HepG2 (cell line): ENCODE measurements around the gene ASPHD1. TPM values are rescaled to one million over a fixed set of nuclear protein-coding genes. Genes with fewer than 3 reads are reported as not detected.

Experiments
- HNRNPK ChIP-seq: fragments of 200-400 bp; formaldehyde crosslinking; IDR thresholded peaks from 2 replicates; pipeline ENCODE4 v1.6.1; 2018; ENCODE audit warnings: low read length, low read depth, moderate library complexity, mild to moderate bottlenecking; ENCODE audit not compliant: poor library complexity, severe bottlenecking
- MIXL1 ChIP-seq: IDR thresholded peaks from 2 replicates; pipeline ENCODE4 v1.6.1; 2016
- MTA1 ChIP-seq: sonication (generic); formaldehyde crosslinking; IDR thresholded peaks from 2 replicates; pipeline ENCODE4 v1.4.0; 2020; ENCODE audit warnings: missing genetic modification reagents, mild to moderate bottlenecking, borderline replicate concordance
- PHF21A ChIP-seq: sonication (generic); formaldehyde crosslinking; IDR thresholded peaks from 2 replicates; pipeline ENCODE4 v1.5.0; 2020; ENCODE audit warnings: mild to moderate bottlenecking, missing genetic modification reagents
- PHF8 ChIP-seq: sonication (generic); formaldehyde crosslinking; IDR thresholded peaks from 2 replicates; pipeline ENCODE4 v1.5.0; 2020; ENCODE audit warnings: missing genetic modification reagents
- SMAD3 ChIP-seq: sonication (generic); formaldehyde crosslinking; IDR thresholded peaks from 2 replicates; pipeline ENCODE4 v1.4.0; 2020; ENCODE audit warnings: missing genetic modification reagents
- SNRNP70 ChIP-seq: fragments of 200-400 bp; formaldehyde crosslinking; IDR thresholded peaks from 2 replicates; pipeline ENCODE4 v1.6.1; 2017; ENCODE audit warnings: mild to moderate bottlenecking, low read depth, low read length, moderate library complexity
- SP2 ChIP-seq: sonication (generic); formaldehyde crosslinking; IDR thresholded peaks from 2 replicates; pipeline ENCODE4 v1.5.1; 2020; ENCODE audit warnings: mild to moderate bottlenecking, missing genetic modification reagents
- U2AF1 ChIP-seq: fragments of 200-400 bp; formaldehyde crosslinking; optimal IDR thresholded peaks from 2 replicates; pipeline ENCODE3; 2017; ENCODE audit warnings: mild to moderate bottlenecking, low read depth, low read length
- ZNF235 ChIP-seq: sonication (generic); formaldehyde crosslinking; IDR thresholded peaks from 2 replicates; pipeline ENCODE4 v1.8.1; 2023; ENCODE audit warnings: mild to moderate bottlenecking, missing genetic modification reagents, borderline replicate concordance
- ZNF432 ChIP-seq: sonication (generic); formaldehyde crosslinking; IDR thresholded peaks from 2 replicates; pipeline ENCODE4 v1.5.0; 2020; ENCODE audit warnings: missing genetic modification reagents, mild to moderate bottlenecking, borderline replicate concordance
- ZNF614 ChIP-seq: IDR thresholded peaks from 2 replicates; pipeline ENCODE4 v1.6.1; 2018; ENCODE audit warnings: missing biosample characterization, missing genetic modification reagents, inconsistent platforms, borderline replicate concordance
- ZNF780A ChIP-seq: sonication (generic); formaldehyde crosslinking; IDR thresholded peaks from 2 replicates; pipeline ENCODE4 v1.8.0; 2022; ENCODE audit warnings: mild to moderate bottlenecking, missing genetic modification reagents, moderate library complexity
- polyA plus RNA-seq, 8 experiments: library from polyadenylated mRNA; depleted of rRNA in 3 of 8; stranded (reverse) in 7 of 8; unstranded in 1 of 8; fragments of >200 nt; fragmentation: Illumina TruSeq in 4 of 8; extraction: Trizol in 4 of 8; gene quantifications; 2 replicates each; pipeline versions ENCODE4 v1.2.1 to v1.2.3, GENCODE V29; 2011 to 2016; ENCODE audit warnings: low read depth in 4 of 8, missing spikeins in 1 of 8, mixed read lengths in 1 of 8; ENCODE audit not compliant: insufficient read depth in 1 of 8
- total RNA-seq, 5 experiments: library from RNA; depleted of rRNA; stranded (reverse); fragments of >200 nt; fragmentation: Illumina TruSeq; extraction: Trizol; gene quantifications; 2 replicates each; pipeline ENCODE4 v1.2.3, GENCODE V29; 2016; ENCODE audit warnings: low read depth in 1 of 5
- TF ChIP-seq, protein P1 (sequence below): sonication (generic); formaldehyde crosslinking; IDR thresholded peaks from 2 replicates; pipeline ENCODE4 v1.4.0; 2020; ENCODE audit warnings: missing genetic modification reagents
- TF ChIP-seq, protein P2 (sequence below): sonication (generic); formaldehyde crosslinking; conservative IDR thresholded peaks from 2 replicates; pipeline ENCODE4 v1.4.0; 2020; ENCODE audit warnings: missing genetic modification reagents
- TF ChIP-seq, protein P3 (sequence below): sonication (generic); formaldehyde crosslinking; IDR thresholded peaks from 2 replicates; pipeline ENCODE4 v1.5.1; 2020; ENCODE audit warnings: mild to moderate bottlenecking, missing genetic modification reagents, moderate library complexity
- TF ChIP-seq, protein P4 (sequence below): sonication (generic); formaldehyde crosslinking; IDR thresholded peaks from 2 replicates; pipeline ENCODE4 v1.4.0; 2020; ENCODE audit warnings: missing genetic modification reagents

The ASPHD1 gene
- total and polyA plus RNA-seq, 2 of the 13 experiments (the other 11 are each of a cell fraction or from before 2014, with no cell fraction given), result 13.1 to 19.7 TPM

DNA sequence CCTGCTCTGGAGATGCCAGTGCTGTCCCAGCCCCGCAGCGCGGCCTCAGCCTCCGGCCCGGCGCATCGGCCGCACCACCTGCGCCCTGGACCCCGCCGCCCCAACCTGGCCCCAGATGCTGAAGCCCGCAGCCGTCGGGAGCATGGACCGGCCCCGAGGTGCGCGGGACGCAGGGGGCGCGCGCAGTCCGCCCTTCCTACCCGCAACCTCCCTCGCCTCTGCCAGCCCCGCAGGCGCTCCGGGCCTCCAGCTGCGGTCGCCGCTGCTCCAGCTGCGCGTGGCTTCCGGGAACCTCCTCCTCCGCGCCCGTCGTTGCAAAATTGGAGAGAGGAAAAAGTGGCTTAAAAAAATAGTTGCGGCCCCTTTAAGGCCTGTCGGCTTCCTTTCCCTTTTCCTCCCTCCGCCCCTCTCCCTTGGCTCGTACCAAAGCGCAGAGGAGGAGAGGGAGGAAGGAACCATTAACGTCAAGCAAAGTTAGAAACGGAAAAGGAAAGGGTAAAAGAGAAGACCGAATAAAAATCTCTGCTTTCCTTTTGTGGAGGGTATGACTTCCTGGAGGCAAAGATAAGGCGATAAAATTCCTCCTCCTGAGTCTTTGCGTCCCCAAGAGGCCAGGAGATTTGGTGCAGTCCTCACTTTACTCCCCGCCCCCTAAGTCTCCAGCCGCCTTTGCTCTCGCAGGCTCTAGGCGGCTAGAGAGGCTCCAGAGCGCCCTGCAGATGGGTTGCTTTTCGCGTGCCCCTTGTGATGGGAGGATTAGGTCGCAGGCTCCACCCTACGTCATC lies 37.2 kb upstream of the ASPHD1 start, which contains the start of gene CDIPT (continued):
- TF ChIP-seq, protein P1, sequence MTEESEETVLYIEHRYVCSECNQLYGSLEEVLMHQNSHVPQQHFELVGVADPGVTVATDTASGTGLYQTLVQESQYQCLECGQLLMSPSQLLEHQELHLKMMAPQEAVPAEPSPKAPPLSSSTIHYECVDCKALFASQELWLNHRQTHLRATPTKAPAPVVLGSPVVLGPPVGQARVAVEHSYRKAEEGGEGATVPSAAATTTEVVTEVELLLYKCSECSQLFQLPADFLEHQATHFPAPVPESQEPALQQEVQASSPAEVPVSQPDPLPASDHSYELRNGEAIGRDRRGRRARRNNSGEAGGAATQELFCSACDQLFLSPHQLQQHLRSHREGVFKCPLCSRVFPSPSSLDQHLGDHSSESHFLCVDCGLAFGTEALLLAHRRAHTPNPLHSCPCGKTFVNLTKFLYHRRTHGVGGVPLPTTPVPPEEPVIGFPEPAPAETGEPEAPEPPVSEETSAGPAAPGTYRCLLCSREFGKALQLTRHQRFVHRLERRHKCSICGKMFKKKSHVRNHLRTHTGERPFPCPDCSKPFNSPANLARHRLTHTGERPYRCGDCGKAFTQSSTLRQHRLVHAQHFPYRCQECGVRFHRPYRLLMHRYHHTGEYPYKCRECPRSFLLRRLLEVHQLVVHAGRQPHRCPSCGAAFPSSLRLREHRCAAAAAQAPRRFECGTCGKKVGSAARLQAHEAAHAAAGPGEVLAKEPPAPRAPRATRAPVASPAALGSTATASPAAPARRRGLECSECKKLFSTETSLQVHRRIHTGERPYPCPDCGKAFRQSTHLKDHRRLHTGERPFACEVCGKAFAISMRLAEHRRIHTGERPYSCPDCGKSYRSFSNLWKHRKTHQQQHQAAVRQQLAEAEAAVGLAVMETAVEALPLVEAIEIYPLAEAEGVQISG (CRISPR knock-in tag), result peak; percentile 99
- no peak for TF ChIP-seq ZNF432 (CRISPR knock-in tag)
- TF ChIP-seq, protein P2, sequence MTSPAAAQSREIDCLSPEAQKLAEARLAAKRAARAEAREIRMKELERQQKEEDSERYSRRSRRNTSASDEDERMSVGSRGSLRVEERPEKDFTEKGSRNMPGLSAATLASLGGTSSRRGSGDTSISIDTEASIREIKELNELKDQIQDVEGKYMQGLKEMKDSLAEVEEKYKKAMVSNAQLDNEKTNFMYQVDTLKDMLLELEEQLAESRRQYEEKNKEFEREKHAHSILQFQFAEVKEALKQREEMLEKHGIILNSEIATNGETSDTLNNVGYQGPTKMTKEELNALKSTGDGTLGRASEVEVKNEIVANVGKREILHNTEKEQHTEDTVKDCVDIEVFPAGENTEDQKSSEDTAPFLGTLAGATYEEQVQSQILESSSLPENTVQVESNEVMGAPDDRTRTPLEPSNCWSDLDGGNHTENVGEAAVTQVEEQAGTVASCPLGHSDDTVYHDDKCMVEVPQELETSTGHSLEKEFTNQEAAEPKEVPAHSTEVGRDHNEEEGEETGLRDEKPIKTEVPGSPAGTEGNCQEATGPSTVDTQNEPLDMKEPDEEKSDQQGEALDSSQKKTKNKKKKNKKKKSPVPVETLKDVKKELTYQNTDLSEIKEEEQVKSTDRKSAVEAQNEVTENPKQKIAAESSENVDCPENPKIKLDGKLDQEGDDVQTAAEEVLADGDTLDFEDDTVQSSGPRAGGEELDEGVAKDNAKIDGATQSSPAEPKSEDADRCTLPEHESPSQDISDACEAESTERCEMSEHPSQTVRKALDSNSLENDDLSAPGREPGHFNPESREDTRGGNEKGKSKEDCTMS, result 0 out of 2 replicates have a peak, but pooled peaks have one; percentile 76
- TF ChIP-seq PHF8 (CRISPR knock-in tag), result peak; percentile 85
- TF ChIP-seq MTA1 (CRISPR knock-in tag), result no peak
- TF ChIP-seq ZNF780A (CRISPR knock-in tag), result no peak; the same call in 1 of the 2 replicates
- peak; percentile 99 for TF ChIP-seq SMAD3 (CRISPR knock-in tag)
- 0 out of 2 replicates have a peak, but pooled peaks have one; percentile 21 for TF ChIP-seq ZNF235 (CRISPR knock-in tag)
- TF ChIP-seq SNRNP70, result no peak
- TF ChIP-seq U2AF1, result peak; percentile 100
- TF ChIP-seq, protein P3, sequence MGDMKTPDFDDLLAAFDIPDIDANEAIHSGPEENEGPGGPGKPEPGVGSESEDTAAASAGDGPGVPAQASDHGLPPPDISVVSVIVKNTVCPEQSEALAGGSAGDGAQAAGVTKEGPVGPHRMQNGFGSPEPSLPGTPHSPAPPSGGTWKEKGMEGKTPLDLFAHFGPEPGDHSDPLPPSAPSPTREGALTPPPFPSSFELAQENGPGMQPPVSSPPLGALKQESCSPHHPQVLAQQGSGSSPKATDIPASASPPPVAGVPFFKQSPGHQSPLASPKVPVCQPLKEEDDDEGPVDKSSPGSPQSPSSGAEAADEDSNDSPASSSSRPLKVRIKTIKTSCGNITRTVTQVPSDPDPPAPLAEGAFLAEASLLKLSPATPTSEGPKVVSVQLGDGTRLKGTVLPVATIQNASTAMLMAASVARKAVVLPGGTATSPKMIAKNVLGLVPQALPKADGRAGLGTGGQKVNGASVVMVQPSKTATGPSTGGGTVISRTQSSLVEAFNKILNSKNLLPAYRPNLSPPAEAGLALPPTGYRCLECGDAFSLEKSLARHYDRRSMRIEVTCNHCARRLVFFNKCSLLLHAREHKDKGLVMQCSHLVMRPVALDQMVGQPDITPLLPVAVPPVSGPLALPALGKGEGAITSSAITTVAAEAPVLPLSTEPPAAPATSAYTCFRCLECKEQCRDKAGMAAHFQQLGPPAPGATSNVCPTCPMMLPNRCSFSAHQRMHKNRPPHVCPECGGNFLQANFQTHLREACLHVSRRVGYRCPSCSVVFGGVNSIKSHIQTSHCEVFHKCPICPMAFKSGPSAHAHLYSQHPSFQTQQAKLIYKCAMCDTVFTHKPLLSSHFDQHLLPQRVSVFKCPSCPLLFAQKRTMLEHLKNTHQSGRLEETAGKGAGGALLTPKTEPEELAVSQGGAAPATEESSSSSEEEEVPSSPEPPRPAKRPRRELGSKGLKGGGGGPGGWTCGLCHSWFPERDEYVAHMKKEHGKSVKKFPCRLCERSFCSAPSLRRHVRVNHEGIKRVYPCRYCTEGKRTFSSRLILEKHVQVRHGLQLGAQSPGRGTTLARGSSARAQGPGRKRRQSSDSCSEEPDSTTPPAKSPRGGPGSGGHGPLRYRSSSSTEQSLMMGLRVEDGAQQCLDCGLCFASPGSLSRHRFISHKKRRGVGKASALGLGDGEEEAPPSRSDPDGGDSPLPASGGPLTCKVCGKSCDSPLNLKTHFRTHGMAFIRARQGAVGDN (CRISPR knock-in tag), result peak; percentile 78
- TF ChIP-seq, protein P4, sequence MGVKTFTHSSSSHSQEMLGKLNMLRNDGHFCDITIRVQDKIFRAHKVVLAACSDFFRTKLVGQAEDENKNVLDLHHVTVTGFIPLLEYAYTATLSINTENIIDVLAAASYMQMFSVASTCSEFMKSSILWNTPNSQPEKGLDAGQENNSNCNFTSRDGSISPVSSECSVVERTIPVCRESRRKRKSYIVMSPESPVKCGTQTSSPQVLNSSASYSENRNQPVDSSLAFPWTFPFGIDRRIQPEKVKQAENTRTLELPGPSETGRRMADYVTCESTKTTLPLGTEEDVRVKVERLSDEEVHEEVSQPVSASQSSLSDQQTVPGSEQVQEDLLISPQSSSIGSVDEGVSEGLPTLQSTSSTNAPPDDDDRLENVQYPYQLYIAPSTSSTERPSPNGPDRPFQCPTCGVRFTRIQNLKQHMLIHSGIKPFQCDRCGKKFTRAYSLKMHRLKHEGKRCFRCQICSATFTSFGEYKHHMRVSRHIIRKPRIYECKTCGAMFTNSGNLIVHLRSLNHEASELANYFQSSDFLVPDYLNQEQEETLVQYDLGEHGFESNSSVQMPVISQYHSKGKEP, result peak; percentile 62
- TF ChIP-seq ZNF614 (CRISPR knock-in tag), result peak; percentile 95
- TF ChIP-seq PHF21A (CRISPR knock-in tag), result peak; percentile 72; the same call in 1 of the 2 replicates
- TF ChIP-seq SP2 (CRISPR knock-in tag), result 0 out of 2 replicates have a peak, but pooled peaks have one; percentile 12
- TF ChIP-seq MIXL1, result peak; percentile 61; the same call in 1 of the 2 replicates
- TF ChIP-seq HNRNPK, result peak; percentile 55
